ENCODE results near the gene PECR.

Gene PECR

GRCh38 chr2:216041438-216041837 lies 40.2 kb downstream of the PECR start:
- POLR2A ChIA-PET, result no interaction called here
- no peak for DNase-seq (ENCODE audit: low read depth, low spot score)
- TF ChIP-seq, protein P1, sequence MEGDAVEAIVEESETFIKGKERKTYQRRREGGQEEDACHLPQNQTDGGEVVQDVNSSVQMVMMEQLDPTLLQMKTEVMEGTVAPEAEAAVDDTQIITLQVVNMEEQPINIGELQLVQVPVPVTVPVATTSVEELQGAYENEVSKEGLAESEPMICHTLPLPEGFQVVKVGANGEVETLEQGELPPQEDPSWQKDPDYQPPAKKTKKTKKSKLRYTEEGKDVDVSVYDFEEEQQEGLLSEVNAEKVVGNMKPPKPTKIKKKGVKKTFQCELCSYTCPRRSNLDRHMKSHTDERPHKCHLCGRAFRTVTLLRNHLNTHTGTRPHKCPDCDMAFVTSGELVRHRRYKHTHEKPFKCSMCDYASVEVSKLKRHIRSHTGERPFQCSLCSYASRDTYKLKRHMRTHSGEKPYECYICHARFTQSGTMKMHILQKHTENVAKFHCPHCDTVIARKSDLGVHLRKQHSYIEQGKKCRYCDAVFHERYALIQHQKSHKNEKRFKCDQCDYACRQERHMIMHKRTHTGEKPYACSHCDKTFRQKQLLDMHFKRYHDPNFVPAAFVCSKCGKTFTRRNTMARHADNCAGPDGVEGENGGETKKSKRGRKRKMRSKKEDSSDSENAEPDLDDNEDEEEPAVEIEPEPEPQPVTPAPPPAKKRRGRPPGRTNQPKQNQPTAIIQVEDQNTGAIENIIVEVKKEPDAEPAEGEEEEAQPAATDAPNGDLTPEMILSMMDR (IDR thresholded peaks at IDR 0.05; ENCODE audit: insufficient read depth, low read length, missing control alignments), result no peak
- CTCF ChIA-PET, result interaction anchor here (1.2 to 5.5 kb wide), 2 partner anchors 8 to 12 kb away, joined by 3 to 74 read pairs; no protein-coding TSS in a partner anchor
- H3K4me3 ChIP-seq (ENCODE audit: low read depth, low read length), result no peak overlapping the region

- DNase-seq (ENCODE audit: low read depth, low spot score), result no peak
- ChIA-PET POLR2A (no interaction called here), CTCF (interaction anchor here (0.9 to 10.2 kb wide), 5 partner anchors 12 to 30 kb away, joined by 4 to 104 read pairs (median 5); partner anchors contain the start of gene MREG)
- no peak overlapping the region for H3K4me3 ChIP-seq (ENCODE audit: low read depth, low read length)
- TF ChIP-seq, protein P1 (IDR thresholded peaks at IDR 0.05; ENCODE audit: insufficient read depth, low read length, missing control alignments), result no peak
These were observed 41.7 kb downstream of the PECR start for GRCh38 chr2:216039918-216040317.

DNA sequence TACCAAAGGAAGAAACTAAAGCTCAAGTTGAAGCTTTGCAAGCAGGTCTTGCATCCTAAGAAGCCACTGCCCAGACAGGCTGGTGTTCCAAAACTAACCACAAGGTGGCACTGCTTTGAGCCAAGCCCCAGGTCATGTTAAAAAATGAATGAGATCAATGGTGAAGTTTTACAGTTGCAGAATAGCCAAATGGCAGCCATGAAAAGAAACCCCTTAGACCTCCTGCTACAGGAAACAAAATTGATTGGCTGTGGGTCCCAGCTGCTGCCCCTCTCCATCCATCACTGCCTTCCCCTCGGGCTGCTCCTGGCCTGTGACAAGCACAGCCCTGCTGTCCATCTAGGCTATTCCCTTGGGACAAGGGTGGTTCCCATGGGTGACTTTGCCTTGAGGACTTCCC lies 47.5 kb downstream of the PECR start:
- TF ChIP-seq, protein P1 (IDR thresholded peaks at IDR 0.05; ENCODE audit: insufficient read depth, low read length, missing control alignments), result peak; percentile 75
- ChIA-PET POLR2A (no interaction called here), CTCF (interaction anchor here (0.6 to 10.2 kb wide), 23 partner anchors 10 to 634 kb away, joined by 3 to 107 read pairs (median 5); partner anchors contain the start of genes MREG, PECR, TMEM169 and XRCC5)
- no peak overlapping the region for H3K4me3 ChIP-seq (ENCODE audit: low read depth, low read length)
- DNase-seq (ENCODE audit: low read depth, low spot score), result no peak

DNA sequence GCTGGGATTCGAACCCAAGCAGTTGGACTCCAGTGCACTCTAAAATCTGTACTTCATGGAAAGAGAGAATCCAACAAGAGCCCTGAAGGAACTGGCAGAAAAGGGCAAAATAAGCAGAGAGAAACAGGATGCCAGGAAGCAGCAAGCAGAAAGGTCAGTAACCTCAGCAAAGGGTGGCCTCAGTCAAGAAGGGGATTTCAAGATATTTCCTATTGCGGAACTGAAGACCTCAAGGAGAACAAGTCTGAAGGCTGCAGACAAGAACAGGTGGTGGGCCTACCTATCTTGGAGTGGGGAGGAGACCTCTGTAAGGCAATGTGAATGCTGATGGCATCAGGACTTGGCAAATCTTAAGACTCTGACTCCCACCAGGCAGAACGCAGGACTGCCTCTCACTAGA lies 48.2 kb downstream of the PECR start:
- no peak overlapping the region for H3K4me3 ChIP-seq (ENCODE audit: low read depth, low read length)
- TF ChIP-seq, protein P1 (IDR thresholded peaks at IDR 0.05; ENCODE audit: insufficient read depth, low read length, missing control alignments), result no peak
- ChIA-PET CTCF (interaction anchor here (0.6 to 10.2 kb wide), 25 partner anchors 10 to 635 kb away, joined by 3 to 107 read pairs (median 5); partner anchors contain the start of genes MREG, PECR, TMEM169 and XRCC5), POLR2A (no interaction called here)
- DNase-seq (ENCODE audit: low read depth, low spot score), result no peak

DNA sequence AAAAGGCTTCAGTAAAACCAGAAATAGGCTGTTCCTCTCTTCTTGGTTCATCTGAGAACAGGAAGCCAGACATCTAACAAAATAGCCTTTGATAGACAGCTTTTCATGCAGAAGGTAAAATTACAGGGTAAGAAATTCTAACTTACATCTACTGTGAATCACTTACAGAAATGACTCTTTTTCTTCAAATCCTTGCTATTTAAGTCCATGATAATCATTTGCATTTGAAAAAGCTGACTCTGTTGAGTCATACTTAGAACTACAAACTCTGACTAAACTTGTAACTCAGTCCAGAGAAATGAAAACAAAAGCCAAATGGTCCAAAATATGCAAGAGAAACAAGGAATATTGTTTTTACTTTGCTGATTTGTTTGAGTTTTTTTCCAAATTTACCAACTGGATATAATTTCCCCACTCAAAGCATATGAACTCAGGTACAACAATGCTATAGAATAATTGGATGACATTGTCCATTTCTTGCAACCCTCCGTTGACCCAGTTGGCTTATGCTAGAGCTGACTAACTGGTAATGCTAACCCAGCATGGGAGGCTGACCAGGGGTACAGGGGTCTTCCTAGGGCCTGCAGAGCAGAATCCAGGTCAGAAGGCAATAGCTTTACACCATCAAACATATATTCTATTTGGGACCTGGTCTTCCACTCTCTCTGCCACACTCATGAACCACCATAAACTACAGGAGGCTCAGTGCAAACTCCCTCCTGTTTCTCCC lies 49.5 kb downstream of the PECR start:
- DNase-seq (ENCODE audit: low read depth, low spot score), result peak; percentile 72
- CTCF ChIA-PET, result interaction anchor here (0.8 to 10.2 kb wide), 12 partner anchors 9 to 372 kb away, joined by 3 to 107 read pairs (median 10); partner anchors contain the start of gene MREG
- POLR2A ChIA-PET, result interaction anchor here (0.7 kb wide), 1 partner anchor 111 kb away, joined by 3 read pairs; no protein-coding TSS in a partner anchor
- no peak overlapping the region for H3K4me3 ChIP-seq (ENCODE audit: low read depth, low read length)
- TF ChIP-seq, protein P1 (IDR thresholded peaks at IDR 0.05; ENCODE audit: insufficient read depth, low read length, missing control alignments), result no peak

DNA sequence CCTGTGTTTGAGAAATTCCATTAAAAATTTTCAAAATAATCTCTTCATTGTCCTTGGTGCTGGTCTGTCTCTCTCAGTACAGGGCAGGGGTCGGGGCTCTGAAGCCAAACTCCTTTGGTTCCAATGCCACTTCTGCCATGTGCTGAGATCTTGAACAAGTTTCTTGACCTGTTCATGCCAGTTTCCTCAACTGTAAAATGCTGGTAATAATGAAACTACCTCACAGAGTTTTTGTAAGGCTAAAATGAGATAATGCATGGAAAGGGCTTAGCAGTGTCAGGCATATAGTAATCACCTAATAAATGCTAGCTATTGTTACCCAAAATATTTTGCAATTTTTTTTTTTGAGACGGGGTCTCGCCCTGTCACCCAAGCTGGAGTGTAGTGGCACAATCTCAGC lies 51.4 kb downstream of the PECR start:
- ChIA-PET CTCF (interaction anchor here (6.4 kb wide), 1 partner anchor 7 kb away, joined by 107 read pairs; no protein-coding TSS in a partner anchor), POLR2A (no interaction called here)
- TF ChIP-seq, protein P1 (IDR thresholded peaks at IDR 0.05; ENCODE audit: insufficient read depth, low read length, missing control alignments), result no peak

More for the DNA sequence above, 51.4 kb downstream of the PECR start:
- no peak for DNase-seq (ENCODE audit: low read depth, low spot score)
- no peak overlapping the region for H3K4me3 ChIP-seq (ENCODE audit: low read depth, low read length)
